Activated B cell treated with CpG ODN at 0.5 μM for 24 hours (primary cell): Measurements from ENCODE around the gene CRACR2A. TPM values are rescaled to one million over a fixed set of nuclear protein-coding genes. Genes with fewer than 3 reads are reported as not detected.

Experiments used
- ATAC-seq: fragments of 200-7000 bp; cut with Tn5 transposase; one replicate; pipeline ENCODE4 v1.10.0; 2021; ENCODE audit warnings: low read depth, mild to moderate bottlenecking, moderate library complexity
- CTCF ChIA-PET: fragments of 350-600 bp; sonication (Branson Sonifier 250); formaldehyde crosslinking; loops from one replicate; lab custom pipeline; 2021; ENCODE audit warnings: antibody characterized with exemption; lab: Charles Lee
- POLR2A ChIA-PET: fragments of 350-600 bp; sonication (Branson Sonifier 250); formaldehyde crosslinking; loops from one replicate; lab custom pipeline; 2021; ENCODE audit warnings: antibody characterized with exemption; lab: Charles Lee
- DNase-seq: peaks from one replicate; pipeline ENCODE4 v3.0.0; 2022
- H3K27ac Mint-ChIP-seq: one replicate; pipeline ENCODE4 v1.8.0; 2020; ENCODE audit warnings: mixed read lengths
- H3K27me3 Mint-ChIP-seq: one replicate; pipeline ENCODE4 v1.8.0; 2021; ENCODE audit warnings: mixed read lengths
- H3K36me3 Mint-ChIP-seq: one replicate; pipeline ENCODE4 v1.8.0; 2021; ENCODE audit warnings: low read depth, mixed read lengths
- H3K4me1 Mint-ChIP-seq: one replicate; pipeline ENCODE4 v1.8.0; 2021; ENCODE audit warnings: mixed read lengths
- H3K4me3 Mint-ChIP-seq: one replicate; pipeline ENCODE4 v1.8.0; 2020; ENCODE audit warnings: mild to moderate bottlenecking, mixed read lengths
- H3K9me3 Mint-ChIP-seq: one replicate; pipeline ENCODE4 v1.8.0; 2020; ENCODE audit warnings: mixed read lengths
- intact Hi-C: fragments of 100-400 bp; cut with micrococcal nuclease; formaldehyde crosslinking; loops from one replicate; pipeline ENCODE4 v1.15.1; 2024
- total RNA-seq: library from RNA; stranded (reverse); gene quantifications from 2 replicates; pipeline ENCODE4 v1.2.3, GENCODE V29; 2022
- TF ChIP-seq, protein P1 (sequence below): fragments of 200-600 bp; IDR thresholded peaks from one replicate; pipeline ENCODE4 v1.8.0; 2022; ENCODE audit warnings: antibody characterized with exemption, mild to moderate bottlenecking

The CRACR2A gene
- total RNA-seq, 1 donor from 2014 or later, result 25.8 TPM

DNA sequence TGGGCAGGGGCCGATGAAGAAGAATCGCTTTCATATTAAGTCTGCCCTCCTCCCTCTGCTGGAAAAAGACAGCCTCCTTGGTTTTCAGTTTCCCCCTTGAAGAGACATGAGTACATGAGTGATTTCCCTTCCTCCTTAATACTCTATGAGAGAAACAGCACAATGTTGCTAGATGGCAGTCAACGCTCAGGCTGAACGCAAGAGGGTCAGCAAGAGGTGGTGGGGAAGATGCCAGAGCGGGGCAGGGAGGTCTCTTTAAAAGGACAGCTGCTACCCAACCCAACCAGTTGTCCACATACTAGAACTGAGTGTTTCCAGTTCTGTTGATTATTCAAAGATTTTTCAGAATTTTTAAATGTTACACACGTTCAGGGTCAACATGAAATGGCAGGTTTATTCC is 22.8 kb downstream of the CRACR2A start:
- no peaks in the 10 kb centered on the region for H3K9me3 Mint-ChIP-seq
- intact Hi-C loops, result no loop called here
- H3K36me3 Mint-ChIP-seq, result peaks cover 64% of the 10 kb centered on the region

DNA sequence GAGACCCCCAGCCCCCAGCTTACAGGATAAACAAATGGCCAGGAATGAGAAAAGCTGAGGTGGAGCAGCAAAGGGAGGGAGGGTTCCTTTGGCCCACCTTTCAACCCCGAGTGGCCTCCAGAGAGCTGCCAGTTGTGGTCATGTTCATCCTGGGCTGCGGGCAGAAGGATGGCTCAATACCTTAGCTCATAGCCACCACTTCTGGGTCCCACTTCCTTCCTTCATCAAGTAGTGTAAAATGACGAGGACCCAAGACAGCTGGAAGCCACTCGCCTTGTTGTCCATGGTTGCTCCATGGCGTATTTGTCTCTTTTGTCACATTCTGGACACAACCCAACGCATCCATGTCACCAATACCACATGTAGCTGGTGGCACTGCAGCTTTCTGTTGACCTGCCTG is 24.2 kb downstream of the CRACR2A start:
- intact Hi-C loops, result no loop called here
- H3K4me3 Mint-ChIP-seq, result no peak overlapping the region

More for the DNA sequence above, 22.8 kb downstream of the CRACR2A start:
- peaks cover 10% of the 10 kb centered on the region for H3K4me1 Mint-ChIP-seq
- ChIA-PET CTCF (no interaction called here), POLR2A (no interaction called here)
- no peak overlapping the region for H3K4me3 Mint-ChIP-seq
- H3K27me3 Mint-ChIP-seq, result no peaks in the 10 kb centered on the region
- ATAC-seq (no peak), DNase-seq (no peak)
- no peak overlapping the region for H3K27ac Mint-ChIP-seq
- TF ChIP-seq, protein P1, sequence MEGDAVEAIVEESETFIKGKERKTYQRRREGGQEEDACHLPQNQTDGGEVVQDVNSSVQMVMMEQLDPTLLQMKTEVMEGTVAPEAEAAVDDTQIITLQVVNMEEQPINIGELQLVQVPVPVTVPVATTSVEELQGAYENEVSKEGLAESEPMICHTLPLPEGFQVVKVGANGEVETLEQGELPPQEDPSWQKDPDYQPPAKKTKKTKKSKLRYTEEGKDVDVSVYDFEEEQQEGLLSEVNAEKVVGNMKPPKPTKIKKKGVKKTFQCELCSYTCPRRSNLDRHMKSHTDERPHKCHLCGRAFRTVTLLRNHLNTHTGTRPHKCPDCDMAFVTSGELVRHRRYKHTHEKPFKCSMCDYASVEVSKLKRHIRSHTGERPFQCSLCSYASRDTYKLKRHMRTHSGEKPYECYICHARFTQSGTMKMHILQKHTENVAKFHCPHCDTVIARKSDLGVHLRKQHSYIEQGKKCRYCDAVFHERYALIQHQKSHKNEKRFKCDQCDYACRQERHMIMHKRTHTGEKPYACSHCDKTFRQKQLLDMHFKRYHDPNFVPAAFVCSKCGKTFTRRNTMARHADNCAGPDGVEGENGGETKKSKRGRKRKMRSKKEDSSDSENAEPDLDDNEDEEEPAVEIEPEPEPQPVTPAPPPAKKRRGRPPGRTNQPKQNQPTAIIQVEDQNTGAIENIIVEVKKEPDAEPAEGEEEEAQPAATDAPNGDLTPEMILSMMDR, result no peak

DNA sequence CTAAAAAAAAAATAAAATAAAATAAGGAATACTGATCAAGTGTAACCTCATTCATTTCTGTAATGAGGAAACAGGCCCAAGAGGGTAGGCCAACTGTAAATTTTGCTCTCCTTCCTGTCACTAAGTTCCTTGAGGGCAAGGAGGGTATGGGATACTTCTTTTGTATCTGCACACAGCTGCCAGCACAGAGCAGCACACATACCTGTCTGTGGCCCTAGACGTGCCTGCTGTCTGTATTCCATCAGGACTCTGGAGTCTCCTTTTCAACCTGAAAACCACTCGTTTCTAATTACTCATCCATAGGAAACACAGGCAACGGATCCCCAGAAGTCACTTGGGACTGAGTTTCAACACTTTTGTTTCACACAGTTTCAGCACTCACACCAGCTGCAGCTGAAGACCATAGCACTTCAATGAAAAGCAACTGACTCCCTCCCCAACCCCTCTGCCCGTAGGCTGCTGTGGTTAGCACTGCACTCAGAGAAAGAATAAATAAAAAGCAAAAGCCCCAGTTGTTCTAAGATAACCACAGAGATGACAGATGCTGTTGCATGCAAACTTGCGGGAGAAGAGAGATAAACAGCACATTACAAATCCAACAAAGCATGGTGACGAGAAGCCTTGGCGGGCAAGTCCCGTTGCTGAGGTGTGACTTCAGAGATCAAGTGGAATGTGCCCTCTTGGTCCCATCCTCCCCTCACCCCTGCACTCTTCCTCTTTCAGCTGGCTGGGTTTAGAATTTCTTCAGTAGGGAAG is 24.9 kb downstream of the CRACR2A start:
- ATAC-seq (no peak), DNase-seq (no peak)
- ChIA-PET CTCF (no interaction called here), POLR2A (interaction anchor here (0.9 kb wide), 1 partner anchor 25 kb away, joined by 3 read pairs; the partner anchor contains the start of gene CRACR2A)
- no peaks in the 10 kb centered on the region for H3K27me3 Mint-ChIP-seq
- H3K27ac Mint-ChIP-seq, result no peak overlapping the region
- intact Hi-C loops, result no loop called here
- no peak overlapping the region for H3K4me3 Mint-ChIP-seq
- TF ChIP-seq, protein P1, result no peak
- H3K9me3 Mint-ChIP-seq, result no peaks in the 10 kb centered on the region
- H3K36me3 Mint-ChIP-seq, result peaks cover 77% of the 10 kb centered on the region
- H3K4me1 Mint-ChIP-seq, result peaks cover 10% of the 10 kb centered on the region

More for the DNA sequence above, 24.2 kb downstream of the CRACR2A start:
- DNase-seq, result no peak
- Mint-ChIP-seq H3K9me3 (no peaks in the 10 kb centered on the region), H3K4me1 (peaks cover 10% of the 10 kb centered on the region), H3K36me3 (peaks cover 77% of the 10 kb centered on the region), H3K27ac (no peak overlapping the region), H3K27me3 (no peaks in the 10 kb centered on the region)
- TF ChIP-seq, protein P1, result no peak
- CTCF ChIA-PET, result no interaction called here
- POLR2A ChIA-PET, result interaction anchor here (0.9 kb wide), 1 partner anchor 24 kb away, joined by 3 read pairs; the partner anchor contains the start of gene CRACR2A
- ATAC-seq, result no peak

DNA sequence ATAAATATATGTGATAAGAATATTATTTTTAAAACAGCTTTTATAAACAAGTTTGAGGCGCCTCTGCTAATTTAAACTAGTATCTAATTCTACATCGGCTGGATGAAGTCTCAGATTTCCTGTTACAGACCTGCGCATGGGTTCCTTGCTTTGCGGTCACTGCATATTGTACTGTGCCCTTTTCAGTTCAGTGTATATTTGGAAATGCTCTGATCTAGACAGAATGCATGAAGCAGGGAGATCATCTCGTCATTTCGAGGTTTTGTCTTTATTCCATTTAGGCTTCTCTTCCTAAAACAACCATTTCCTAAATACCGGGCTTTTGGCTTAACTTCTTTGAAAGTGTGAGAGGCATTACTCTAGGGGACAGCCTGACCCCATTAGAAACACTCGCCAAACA is 25.6 kb downstream of the CRACR2A start:
- peaks cover 78% of the 10 kb centered on the region for H3K36me3 Mint-ChIP-seq

DNA sequence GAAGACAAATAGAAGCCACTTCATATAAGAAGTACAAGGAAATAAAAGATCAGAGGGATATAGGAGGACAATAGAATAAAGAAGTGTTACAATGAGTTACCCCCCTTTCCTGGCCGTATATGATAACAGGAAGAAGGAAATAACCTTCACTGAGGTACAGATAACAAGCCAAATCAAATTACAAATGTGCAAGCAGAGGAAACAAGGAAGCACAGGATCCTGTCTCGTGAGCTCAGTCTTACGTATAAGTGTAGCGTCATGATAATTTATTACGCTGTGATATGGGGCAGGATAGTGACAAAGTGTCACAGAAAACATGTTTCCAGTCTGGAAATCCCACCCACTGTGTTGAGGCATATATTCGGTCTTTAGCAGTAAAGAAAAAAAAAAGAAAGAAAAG is 26.5 kb downstream of the CRACR2A start:
- H3K4me3 Mint-ChIP-seq, result no peak overlapping the region
- CTCF ChIA-PET, result interaction anchor here (1.3 kb wide), 1 partner anchor 77 kb away, joined by 4 read pairs; no protein-coding TSS in a partner anchor
- TF ChIP-seq, protein P1, result no peak
- peaks cover 3% of the 10 kb centered on the region for H3K9me3 Mint-ChIP-seq
- H3K27me3 Mint-ChIP-seq, result no peaks in the 10 kb centered on the region
- POLR2A ChIA-PET, result no interaction called here
- H3K4me1 Mint-ChIP-seq, result peaks cover 10% of the 10 kb centered on the region
- ATAC-seq (no peak), DNase-seq (no peak)
- intact Hi-C loops, result no loop called here
- peaks cover 72% of the 10 kb centered on the region for H3K36me3 Mint-ChIP-seq
- no peak overlapping the region for H3K27ac Mint-ChIP-seq

More for the DNA sequence above, 25.6 kb downstream of the CRACR2A start:
- Mint-ChIP-seq H3K27me3 (no peaks in the 10 kb centered on the region), H3K4me3 (no peak overlapping the region), H3K9me3 (peaks cover 3% of the 10 kb centered on the region), H3K27ac (no peak overlapping the region), H3K4me1 (peaks cover 10% of the 10 kb centered on the region)
- TF ChIP-seq, protein P1, result no peak
- intact Hi-C loops, result no loop called here
- DNase-seq (no peak), ATAC-seq (no peak)
- CTCF ChIA-PET, result interaction anchor here (1.3 kb wide), 1 partner anchor 76 kb away, joined by 4 read pairs; no protein-coding TSS in a partner anchor
- POLR2A ChIA-PET, result no interaction called here
